AG04450 (cell line): ENCODE results near the gene TMED8. TPM values are rescaled to one million over a fixed set of nuclear protein-coding genes. Genes with fewer than 3 reads are reported as not detected.
A peak's percentile ranks its signal among the peaks of the same experiment; 100 is the strongest.

Experiments used
- CTCF ChIA-PET: fragments of 300-600, 350-600 bp; formaldehyde crosslinking; extraction: SDS; loops from one replicate; lab custom pipeline; 2022; ENCODE audit warnings: antibody characterized with exemption, inconsistent platforms; lab: Charles Lee
- POLR2A ChIA-PET: fragments of 350-600 bp; formaldehyde crosslinking; extraction: SDS; loops from one replicate; lab custom pipeline; 2021; ENCODE audit warnings: antibody characterized with exemption, inconsistent platforms; lab: Yijun Ruan, JAX
- DNase-seq: peaks from one replicate; pipeline ENCODE4 v3.0.0-alpha.2; 2011; ENCODE audit warnings: low read depth, low spot score
- H3K27ac ChIP-seq: one replicate; pipeline ENCODE4 v1.5.1; 2012; ENCODE audit warnings: low read depth, low read length, control low read depth
- H3K27me3 ChIP-seq: one replicate; pipeline ENCODE4 v1.6.0; 2012; ENCODE audit warnings: low read length; ENCODE audit not compliant: control insufficient read depth, insufficient read depth
- H3K4me3 ChIP-seq: 2 replicates; pipeline ENCODE4 v1.5.1; 2011; ENCODE audit warnings: mild to moderate bottlenecking, low read depth, low read length, control low read depth
- H3K9me3 ChIP-seq: 2 replicates; pipeline ENCODE4 v1.5.1; 2012; ENCODE audit warnings: low read length; ENCODE audit not compliant: control insufficient read depth, insufficient read depth
- CTCF ChIP-seq: IDR thresholded peaks from 2 replicates; pipeline ENCODE4 v1.5.1; 2011; ENCODE audit warnings: low read depth, low read length, control low read depth, inconsistent platforms
- polyA minus RNA-seq: library from RNA; depleted of rRNA, polyadenylated mRNA; stranded (reverse); fragments of >200 nt; gene quantifications from 2 replicates; pipeline ENCODE4 v1.2.3, GENCODE V29; 2011; rRNA and poly(A)+ RNA removed
- polyA plus RNA-seq: library from polyadenylated mRNA; depleted of rRNA; stranded (reverse); fragments of >200 nt; gene quantifications from 2 replicates; pipeline ENCODE4 v1.2.3, GENCODE V29; 2011; rRNA removed

TMED8 gene
- 4.5 and 5.7 TPM in 2 replicates for polyA plus RNA-seq
- 5.5 and 6.0 TPM in 2 replicates for polyA minus RNA-seq

GRCh38 chr14:77376771-77377501, at the start of gene TMED8, which contains the start of gene SAMD15:
TMED8 (minus strand) TSS chr14:77377094; CDS start chr14:77377053, 41 bp downstream.
SAMD15 (plus strand) TSS chr14:77377379; CDS start chr14:77377419, 40 bp downstream.
- CTCF ChIA-PET = interaction anchor here (0.9 to 2.2 kb wide), 7 partner anchors 17 to 76 kb away, joined by 3 to 12 read pairs (median 4); partner anchors contain the start of genes GSTZ1 and POMT2
- peak; percentile 31 for TF ChIP-seq CTCF
- POLR2A ChIA-PET = interaction anchor here (0.6 to 1.5 kb wide), 5 partner anchors 10 to 279 kb away, joined by 3 to 24 read pairs (median 3); partner anchors contain the start of genes CIPC, GSTZ1 and POMT2
- DNase-seq = peak; percentile 37
- Histone ChIP-seq H3K4me3 (peak within 1 kb of the TSS; percentile 86), H3K27me3 (no peaks in the 10 kb centered on the region), H3K9me3 (no peaks in the 10 kb centered on the region), H3K27ac (peak within 1 kb of the TSS; percentile 62)

GRCh38 chr14:77426396-77426795, 49.5 kb upstream of the TMED8 start:
- no peak for DNase-seq
- no peak overlapping the region for H3K4me3 ChIP-seq
- no peaks in the 10 kb centered on the region for H3K27me3 ChIP-seq
- H3K9me3 ChIP-seq = no peaks in the 10 kb centered on the region
- POLR2A ChIA-PET = no interaction called here
- no peak overlapping the region for H3K27ac ChIP-seq
- TF ChIP-seq CTCF = no peak
- CTCF ChIA-PET = no interaction called here

GRCh38 chr14:77424862-77425261, 48.0 kb upstream of the TMED8 start:
- DNase-seq = no peak
- Histone ChIP-seq H3K27me3 (no peaks in the 10 kb centered on the region), H3K27ac (no peak overlapping the region), H3K9me3 (no peaks in the 10 kb centered on the region), H3K4me3 (no peak overlapping the region)
- ChIA-PET CTCF (interaction anchor here (0.6 kb wide), 1 partner anchor 88 kb away, joined by 9 read pairs; no protein-coding TSS in a partner anchor), POLR2A (no interaction called here)
- TF ChIP-seq CTCF = no peak

GRCh38 chr14:77423423-77423822, 46.5 kb upstream of the TMED8 start, which contains the start of gene NOXRED1:
NOXRED1 (minus strand) TSS chr14:77423523; CDS start chr14:77422889, 634 bp downstream.
- Histone ChIP-seq H3K9me3 (peaks cover 8% of the 10 kb centered on the region), H3K27ac (no peak within 1 kb of the TSS), H3K4me3 (no peak within 1 kb of the TSS), H3K27me3 (no peaks in the 10 kb centered on the region)
- DNase-seq = no peak
- CTCF ChIA-PET = no interaction called here
- TF ChIP-seq CTCF = no peak
- POLR2A ChIA-PET = no interaction called here

- H3K4me3 ChIP-seq = no peak overlapping the region
- POLR2A ChIA-PET = no interaction called here
- H3K27ac ChIP-seq = no peak overlapping the region
- TF ChIP-seq CTCF = no peak
- peaks cover 8% of the 10 kb centered on the region for H3K9me3 ChIP-seq
- no peak for DNase-seq
- H3K27me3 ChIP-seq = no peaks in the 10 kb centered on the region
- CTCF ChIA-PET = no interaction called here
These were observed 44.3 kb upstream of the TMED8 start for GRCh38 chr14:77421201-77421600.
